Natural killer cell (primary cell): ENCODE measurements around the gene TIMELESS. TPM values are rescaled to one million over a fixed set of nuclear protein-coding genes. Genes with fewer than 3 reads are reported as not detected.

Experiments used
- ATAC-seq, 3 donors: fragments of 150-1000 bp in 2 of 3; fragments of 200-7000 bp in 1 of 3; cut with Tn5 transposase; 1 replicate in 1 of 3; 2 replicates in 2 of 3; pipeline ENCODE4 v1.10.0; 2021; ENCODE audit warnings: mild to moderate bottlenecking in 2 of 3, moderate library complexity in 2 of 3
- DNase-seq, 2 donors: peaks; one replicate each; pipeline versions ENCODE4 v3.0.0 to v3.0.0-alpha.2; 2013 to 2021; ENCODE audit warnings: mixed read lengths in 1 of 2
- H3K27ac ChIP-seq: one replicate; pipeline ENCODE4 v1.5.1; 2013; ENCODE audit warnings: mild to moderate bottlenecking, low read length
- H3K27me3 ChIP-seq: one replicate; pipeline ENCODE4 v1.6.1; 2013; ENCODE audit warnings: low read length; ENCODE audit not compliant: control insufficient read depth, insufficient read depth
- H3K36me3 ChIP-seq: one replicate; pipeline ENCODE4 v1.6.1; 2013; ENCODE audit warnings: low read length; ENCODE audit not compliant: control insufficient read depth, insufficient read depth
- H3K4me1 ChIP-seq: one replicate; pipeline ENCODE4 v1.6.1; 2013; ENCODE audit warnings: low read length; ENCODE audit not compliant: control insufficient read depth, insufficient read depth
- H3K4me3 ChIP-seq: one replicate; pipeline ENCODE4 v1.5.1; 2013; ENCODE audit warnings: low read length
- H3K9me3 ChIP-seq: one replicate; pipeline ENCODE4 v1.6.1; 2013; ENCODE audit warnings: low read length; ENCODE audit not compliant: control insufficient read depth, insufficient read depth
- H3K27ac Mint-ChIP-seq, 2 donors: one replicate each; pipeline ENCODE4 v1.8.0; 2022; ENCODE audit warnings: mild to moderate bottlenecking in 2 of 2, mixed read lengths in 2 of 2, moderate library complexity in 1 of 2
- H3K27me3 Mint-ChIP-seq, 2 donors: one replicate each; pipeline ENCODE4 v1.8.0; 2022; ENCODE audit warnings: low read depth in 2 of 2, mixed read lengths in 2 of 2
- H3K36me3 Mint-ChIP-seq: one replicate; pipeline ENCODE4 v1.8.0; 2022; ENCODE audit warnings: mixed read lengths
- H3K4me1 Mint-ChIP-seq, 2 donors: one replicate each; pipeline ENCODE4 v1.8.0; 2022; ENCODE audit warnings: mixed read lengths in 2 of 2
- H3K4me3 Mint-ChIP-seq: one replicate; pipeline ENCODE4 v1.8.0; 2022; ENCODE audit warnings: mild to moderate bottlenecking, moderate library complexity, mixed read lengths
- H3K9me3 Mint-ChIP-seq, 2 donors: one replicate each; pipeline ENCODE4 v1.8.0; 2022; ENCODE audit warnings: mixed read lengths in 2 of 2
- CTCF ChIP-seq: fragments of 200-600 bp; IDR thresholded peaks from one replicate; pipeline ENCODE4 v1.8.0; 2022; ENCODE audit warnings: antibody characterized with exemption
- WGBS: methylation state at CpG from one replicate; pipeline ENCODE4 v1.1.7; 2013; ENCODE audit warnings: missing lambda C conversion rate; ENCODE audit not compliant: insufficient coverage; 5-methylcytosine and 5-hydroxymethylcytosine counted together
- intact Hi-C: fragments of 100-400 bp; cut with micrococcal nuclease; formaldehyde crosslinking; loops from one replicate; pipeline ENCODE4 v1.14.2; 2022
- total RNA-seq, 4 donors: library from RNA; stranded (reverse); fragments of 120-200 nt in 1 of 4; gene quantifications; one replicate each; pipeline versions ENCODE4 v1.2.3 to v1.2.4, GENCODE V29; 2013 to 2022

The TIMELESS gene
- total RNA-seq, 3 donors from 2014 or later (not counting 1 experiment from before 2014, with no cell fraction given) = 11.1 to 12.3 (median 11.7) TPM

GRCh38 chr12:56477521-56478225 is 28.4 kb upstream of the TIMELESS start:
- H3K4me3 Mint-ChIP-seq = no peak overlapping the region
- Histone ChIP-seq H3K9me3 (no peaks in the 10 kb centered on the region), H3K4me3 (no peak overlapping the region), H3K36me3 (no peaks in the 10 kb centered on the region), H3K27ac (no peak overlapping the region), H3K4me1 (no peaks in the 10 kb centered on the region), H3K27me3 (no peaks in the 10 kb centered on the region)
- DNase-seq = no peak
- no peak overlapping the region for H3K27ac Mint-ChIP-seq
- H3K9me3 Mint-ChIP-seq = no peaks in the 10 kb centered on the region
- no peak for ATAC-seq
- no peaks in the 10 kb centered on the region for H3K27me3 Mint-ChIP-seq
- no peak for TF ChIP-seq CTCF
- intact Hi-C loops = no loop called here
- no peaks in the 10 kb centered on the region for H3K36me3 Mint-ChIP-seq
- WGBS = 95% methylated on average over 5 of the region's 6 CpGs
- H3K4me1 Mint-ChIP-seq = peaks cover 0 to 5% of the 10 kb centered on the region in 2 donors

GRCh38 chr12:56476972-56477432 is 27.8 kb upstream of the TIMELESS start:
- Mint-ChIP-seq H3K4me1 (peaks cover 0 to 5% of the 10 kb centered on the region in 2 donors), H3K9me3 (no peaks in the 10 kb centered on the region), H3K27ac (no peak overlapping the region), H3K4me3 (no peak overlapping the region), H3K27me3 (no peaks in the 10 kb centered on the region), H3K36me3 (no peaks in the 10 kb centered on the region)
- TF ChIP-seq CTCF = no peak
- WGBS = 96% methylated on average over 1 of the region's 1 CpG
- Histone ChIP-seq H3K36me3 (no peaks in the 10 kb centered on the region), H3K4me1 (no peaks in the 10 kb centered on the region), H3K27ac (no peak overlapping the region), H3K4me3 (no peak overlapping the region), H3K9me3 (no peaks in the 10 kb centered on the region), H3K27me3 (no peaks in the 10 kb centered on the region)
- DNase-seq = no peak
- intact Hi-C loops = no loop called here
- no peak for ATAC-seq

GRCh38 chr12:56476143-56476542 is 26.9 kb upstream of the TIMELESS start:
- no peaks in the 10 kb centered on the region for H3K4me1 ChIP-seq
- 99% methylated on average over 6 of the region's 6 CpGs for WGBS
- no peaks in the 10 kb centered on the region for H3K36me3 ChIP-seq
- H3K27me3 ChIP-seq = no peaks in the 10 kb centered on the region
- intact Hi-C loops = no loop called here
- H3K27ac Mint-ChIP-seq = no peak overlapping the region
- TF ChIP-seq CTCF = no peak
- no peak for DNase-seq
- H3K4me3 Mint-ChIP-seq = no peak overlapping the region
- no peaks in the 10 kb centered on the region for H3K9me3 Mint-ChIP-seq
- no peak overlapping the region for H3K27ac ChIP-seq
- peaks cover 0 to 5% of the 10 kb centered on the region in 2 donors for H3K4me1 Mint-ChIP-seq
- no peak for ATAC-seq
- H3K9me3 ChIP-seq = no peaks in the 10 kb centered on the region
- no peaks in the 10 kb centered on the region for H3K27me3 Mint-ChIP-seq
- no peak overlapping the region for H3K4me3 ChIP-seq
- no peaks in the 10 kb centered on the region for H3K36me3 Mint-ChIP-seq

GRCh38 chr12:56474389-56474788 is 25.2 kb upstream of the TIMELESS start:
- ATAC-seq = no peak
- intact Hi-C loops = no loop called here
- no peaks in the 10 kb centered on the region for H3K9me3 Mint-ChIP-seq
- H3K36me3 Mint-ChIP-seq = no peaks in the 10 kb centered on the region
- Histone ChIP-seq H3K36me3 (no peaks in the 10 kb centered on the region), H3K4me1 (peaks cover 3% of the 10 kb centered on the region), H3K27ac (no peak overlapping the region), H3K27me3 (no peaks in the 10 kb centered on the region), H3K9me3 (no peaks in the 10 kb centered on the region), H3K4me3 (no peak overlapping the region)
- DNase-seq = no peak
- no peak for TF ChIP-seq CTCF
- H3K4me1 Mint-ChIP-seq = peaks cover 7% of the 10 kb centered on the region in 2 donors
- H3K4me3 Mint-ChIP-seq = no peak overlapping the region
- no peaks in the 10 kb centered on the region for H3K27me3 Mint-ChIP-seq
- H3K27ac Mint-ChIP-seq = no peak overlapping the region
- 96% methylated on average over 9 of the region's 9 CpGs for WGBS
